Spleen (tissue), 11 donors: ENCODE measurements around the gene MGAT4B. TPM values are rescaled to one million over a fixed set of nuclear protein-coding genes. Genes with fewer than 3 reads are reported as not detected.

Experiments
- DNase-seq: peaks from one replicate; pipeline ENCODE4 v3.0.0-alpha.2; 2020
- H3K27ac ChIP-seq, 8 donors: fragments of 200-600 bp; sonication (generic) in 7 of 8; 1 replicate in 4 of 8; 2 replicates in 4 of 8; pipeline versions ENCODE4 v1.5.0 to v1.8.0; 2016 to 2021; ENCODE audit warnings: inconsistent platforms in 4 of 8, mild to moderate bottlenecking in 4 of 8, moderate library complexity in 1 of 8
- H3K27me3 ChIP-seq, 7 donors: fragments of 200-600 bp; sonication (generic) in 6 of 7; replicated peaks in 1 of 7; 1 replicate in 4 of 7; 2 replicates in 3 of 7; pipeline versions ENCODE4 v1.5.0 to v1.8.0; 2016 to 2021; ENCODE audit warnings: inconsistent platforms in 3 of 7, mild to moderate bottlenecking in 1 of 7
- H3K36me3 ChIP-seq, 6 donors: fragments of 200-600 bp; sonication (generic) in 5 of 6; 1 replicate in 4 of 6; 2 replicates in 2 of 6; pipeline versions ENCODE4 v1.5.0 to v1.8.0; 2016 to 2021; ENCODE audit warnings: inconsistent platforms in 2 of 6
- H3K4me1 ChIP-seq, 6 donors: fragments of 200-600 bp; sonication (generic) in 5 of 6; 1 replicate in 3 of 6; 2 replicates in 3 of 6; pipeline versions ENCODE4 v1.5.0 to v1.8.0; 2016 to 2021; ENCODE audit warnings: inconsistent platforms in 3 of 6
- H3K4me3 ChIP-seq, 8 donors: fragments of 200-600 bp; sonication (generic) in 7 of 8; 1 replicate in 4 of 8; 2 replicates in 4 of 8; pipeline versions ENCODE4 v1.5.0 to v1.8.0; 2016 to 2021; ENCODE audit warnings: inconsistent platforms in 4 of 8, mild to moderate bottlenecking in 4 of 8, moderate library complexity in 2 of 8
- H3K9me3 ChIP-seq, 8 donors: fragments of 200-600 bp; sonication (generic) in 7 of 8; 1 replicate in 4 of 8; 2 replicates in 4 of 8; pipeline versions ENCODE4 v1.5.0 to v1.8.0; 2016 to 2021; ENCODE audit warnings: inconsistent platforms in 4 of 8
- POLR2A ChIP-seq, 3 donors: fragments of 450-650 bp; IDR thresholded peaks; one replicate each; pipeline ENCODE4 v1.5.1; 2017; ENCODE audit warnings: antibody characterized with exemption in 3 of 3, mild to moderate bottlenecking in 1 of 3
- POLR2AphosphoS5 ChIP-seq, 3 donors: sonication (generic); formaldehyde crosslinking; IDR thresholded peaks; one replicate each; pipeline ENCODE4 v1.5.1; 2017; ENCODE audit warnings: antibody characterized with exemption in 3 of 3
- WGBS, 5 donors: extraction: QIAGEN DNeasy Blood & Tissue Kit in 3 of 5; methylation state at CpG; one replicate each; pipeline versions ENCODE4 v1.1.5 to v1.1.7; 2013 to 2018; 5-methylcytosine and 5-hydroxymethylcytosine counted together
- intact Hi-C: fragments of 100-400 bp; cut with DNase I; formaldehyde crosslinking; loops from one replicate; pipeline ENCODE4 v1.15.0; 2023; ENCODE audit warnings: low total_unique reads
- polyA plus RNA-seq, 3 donors: library from polyadenylated mRNA; stranded (reverse); fragments of 200-250 nt; gene quantifications; one replicate each; pipeline ENCODE4 v1.2.1, GENCODE V29; 2013
- total RNA-seq, 7 donors: library from RNA; depleted of rRNA in 3 of 7; stranded (reverse); fragments of >200 nt in 3 of 7; fragmentation: NEBNext Ultra II Directional in 4 of 7; extraction: Animal tissue kit (Norgen Biotek cat#: 25700) in 4 of 7; gene quantifications; one replicate each; pipeline versions ENCODE4 v1.1.0 to v1.2.1, GENCODE V29; 2016 to 2021
- TF ChIP-seq, protein P1 (sequence below), 11 experiments: fragments of 200-600 bp in 7 of 11; fragments of 450-650 bp in 4 of 11; sonication (generic) in 4 of 11; IDR thresholded peaks in 8 of 11; conservative IDR thresholded peaks in 3 of 11; 1 replicate in 7 of 11; 2 replicates in 4 of 11; pipeline versions ENCODE4 v1.4.0 to v1.8.0; 2016 to 2021; ENCODE audit warnings: antibody characterized with exemption in 11 of 11, inconsistent platforms in 4 of 11, mild to moderate bottlenecking in 1 of 11
- donor health status: healthy with polysubstance abuse.
- donor health status: DM: no; HTN: no; CAD: no; lungs with moderate emphysema.
- donor health status: DM: no; HTN: no; CAD: no.
- donor health status: Bipolar disorder and iron deficiency.
- donor health status: healthy.
- donor health status: DM: no; HTN: no; CAD: no.
- donor health status: DM: yes; HTN: yes; CAD: no.

MGAT4B gene
- total and polyA plus RNA-seq, 10 donors: 34.9 to 117 (median 79.2) TPM

DNA sequence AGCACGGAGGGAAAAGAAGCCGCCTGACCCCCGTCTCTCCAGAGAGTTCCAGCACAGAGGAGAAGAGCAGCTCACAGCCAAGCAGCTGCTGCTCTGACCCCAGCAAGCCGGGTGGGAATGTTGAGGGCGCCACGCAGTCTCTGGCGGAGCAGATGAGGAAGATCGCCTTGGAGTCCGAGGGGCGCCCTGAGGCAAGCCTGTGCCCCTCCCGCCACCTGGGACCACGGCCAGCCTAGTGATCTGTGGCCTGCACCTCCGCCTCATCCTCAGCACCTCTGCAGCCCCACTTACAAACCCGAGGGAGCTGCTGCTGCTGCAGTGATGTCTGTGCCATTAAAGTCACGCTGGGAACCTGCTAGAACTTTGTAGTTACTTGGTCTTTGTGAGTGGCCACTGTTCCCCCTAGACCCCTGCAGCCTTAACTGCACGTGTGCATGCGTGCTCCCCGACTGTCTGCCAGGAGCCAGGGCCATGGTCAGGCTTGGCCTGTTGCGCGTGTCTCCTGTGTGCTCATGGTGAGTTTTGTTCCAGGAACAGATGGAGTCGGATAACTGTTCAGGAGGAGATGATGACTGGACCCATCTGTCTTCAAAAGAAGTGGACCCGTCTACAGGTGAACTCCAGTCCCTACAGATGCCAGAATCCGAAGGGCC lies 26.5 kb upstream of the MGAT4B start:
- DNase-seq: no peak
- no peak overlapping the region for H3K27ac ChIP-seq
- peak; percentile 48 to 71 (median 68) for TF ChIP-seq POLR2AphosphoS5 (IDR thresholded peaks at IDR 0.05)
- TF ChIP-seq, protein P1, sequence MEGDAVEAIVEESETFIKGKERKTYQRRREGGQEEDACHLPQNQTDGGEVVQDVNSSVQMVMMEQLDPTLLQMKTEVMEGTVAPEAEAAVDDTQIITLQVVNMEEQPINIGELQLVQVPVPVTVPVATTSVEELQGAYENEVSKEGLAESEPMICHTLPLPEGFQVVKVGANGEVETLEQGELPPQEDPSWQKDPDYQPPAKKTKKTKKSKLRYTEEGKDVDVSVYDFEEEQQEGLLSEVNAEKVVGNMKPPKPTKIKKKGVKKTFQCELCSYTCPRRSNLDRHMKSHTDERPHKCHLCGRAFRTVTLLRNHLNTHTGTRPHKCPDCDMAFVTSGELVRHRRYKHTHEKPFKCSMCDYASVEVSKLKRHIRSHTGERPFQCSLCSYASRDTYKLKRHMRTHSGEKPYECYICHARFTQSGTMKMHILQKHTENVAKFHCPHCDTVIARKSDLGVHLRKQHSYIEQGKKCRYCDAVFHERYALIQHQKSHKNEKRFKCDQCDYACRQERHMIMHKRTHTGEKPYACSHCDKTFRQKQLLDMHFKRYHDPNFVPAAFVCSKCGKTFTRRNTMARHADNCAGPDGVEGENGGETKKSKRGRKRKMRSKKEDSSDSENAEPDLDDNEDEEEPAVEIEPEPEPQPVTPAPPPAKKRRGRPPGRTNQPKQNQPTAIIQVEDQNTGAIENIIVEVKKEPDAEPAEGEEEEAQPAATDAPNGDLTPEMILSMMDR (IDR thresholded peaks at IDR 0.05 in 8 of 11, conservative IDR thresholded peaks at IDR 0.05 in 3 of 11): no peak
- H3K4me3 ChIP-seq: no peak overlapping the region
- H3K36me3 ChIP-seq: peaks cover 15 to 98% (median 90%) of the 10 kb centered on the region in 6 donors
- intact Hi-C loops: no loop called here
- no peaks in the 10 kb centered on the region for H3K9me3 ChIP-seq
- no peaks in the 10 kb centered on the region for H3K27me3 ChIP-seq
- peaks cover 10 to 44% (median 22%) of the 10 kb centered on the region in 6 donors for H3K4me1 ChIP-seq
- 89 to 94% (median 93%) methylated on average over 23 of the region's 23 CpGs for WGBS, 5 donors

DNA sequence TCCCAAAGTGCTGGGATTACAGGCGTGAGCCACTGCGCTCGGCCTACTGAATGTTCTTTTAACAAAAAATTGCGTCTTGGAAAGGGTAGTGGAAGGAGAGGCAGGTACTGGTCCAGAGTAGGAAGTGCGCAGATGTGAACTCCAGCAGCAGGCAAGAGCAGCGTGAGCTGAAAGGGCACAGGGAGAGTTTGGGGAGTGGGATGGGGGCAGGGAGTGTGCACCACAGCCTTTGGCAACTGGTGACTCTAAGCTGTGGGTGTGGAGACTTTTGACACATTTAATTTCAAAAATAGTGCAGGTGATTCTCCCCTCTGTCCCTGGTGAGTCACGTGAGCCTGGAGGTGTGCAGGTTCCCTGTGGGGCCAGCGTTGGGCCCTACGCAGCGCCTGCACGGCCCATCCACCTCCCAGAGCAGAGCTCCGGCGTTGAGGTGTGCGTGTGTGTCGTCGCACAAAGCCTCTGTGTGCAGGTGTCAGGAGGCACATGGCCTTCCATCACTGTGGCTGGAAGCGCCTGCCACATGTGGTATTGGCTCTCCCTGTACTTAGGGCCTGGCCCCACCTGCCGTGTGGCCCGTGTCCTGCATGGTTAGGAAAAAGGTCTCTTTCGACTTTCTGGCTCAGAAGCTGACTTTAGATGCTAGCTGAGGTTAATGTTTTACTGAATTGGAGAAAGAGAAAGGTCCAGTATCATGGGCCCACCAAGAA lies 25.5 kb upstream of the MGAT4B start:
- Histone ChIP-seq H3K4me3 (no peak overlapping the region), H3K4me1 (peaks cover 10 to 44% (median 24%) of the 10 kb centered on the region in 6 donors), H3K27ac (no peak overlapping the region), H3K9me3 (no peaks in the 10 kb centered on the region), H3K27me3 (no peaks in the 10 kb centered on the region), H3K36me3 (peaks cover 15 to 98% (median 89%) of the 10 kb centered on the region in 6 donors)
- 94 to 97% (median 95%) methylated on average over 16 to 20 of the region's 20 CpGs for WGBS, 5 donors
- DNase-seq: no peak
- TF ChIP-seq, protein P1 (IDR thresholded peaks at IDR 0.05 in 8 of 11, conservative IDR thresholded peaks at IDR 0.05 in 3 of 11): no peak
- TF ChIP-seq POLR2A (IDR thresholded peaks at IDR 0.05): no peak
- TF ChIP-seq POLR2AphosphoS5 (IDR thresholded peaks at IDR 0.05): peak; percentile 43 to 77 (median 54)
- intact Hi-C loops: no loop called here

DNA sequence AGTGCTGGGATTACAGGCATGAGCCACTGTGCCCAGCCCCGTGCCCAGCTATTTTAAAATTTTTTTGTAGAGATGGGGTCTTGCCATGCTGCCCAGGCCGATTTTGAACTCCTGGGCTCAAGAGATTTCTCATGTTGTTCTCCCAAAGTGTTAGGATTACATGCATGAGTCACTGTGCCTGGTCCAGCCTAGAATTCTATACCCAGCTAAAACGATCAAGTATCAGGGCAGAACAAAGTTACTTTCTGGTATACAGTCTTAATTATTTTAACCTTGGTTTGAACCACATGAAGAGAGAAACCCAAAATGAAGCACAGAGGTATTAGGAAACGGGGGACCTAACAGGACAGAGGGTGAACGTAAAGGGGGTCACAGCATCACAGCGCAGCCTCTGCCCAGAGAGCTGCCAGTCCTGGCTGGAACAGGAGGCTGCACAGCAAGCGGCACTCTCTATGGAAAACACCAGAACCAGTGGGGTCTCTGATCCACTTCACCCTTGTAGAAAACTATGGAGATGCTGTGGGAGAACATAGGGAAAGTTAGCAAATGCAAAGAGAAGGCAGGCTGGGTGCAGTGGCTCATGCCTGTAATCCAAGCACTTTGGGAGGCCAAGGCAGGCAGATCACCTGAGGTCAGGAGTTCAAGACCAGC lies 24.3 kb upstream of the MGAT4B start:
- DNase-seq: no peak
- TF ChIP-seq, protein P1 (IDR thresholded peaks at IDR 0.05 in 8 of 11, conservative IDR thresholded peaks at IDR 0.05 in 3 of 11): no peak
- peak in 2 of 3 donors; percentile 35 to 36 for TF ChIP-seq POLR2AphosphoS5 (IDR thresholded peaks at IDR 0.05)
- H3K4me1 ChIP-seq: peaks cover under 1 to 44% (median 17%) of the 10 kb centered on the region in 6 donors
- H3K36me3 ChIP-seq: peaks cover 15 to 98% (median 89%) of the 10 kb centered on the region in 6 donors
- intact Hi-C loops: no loop called here
- H3K27ac ChIP-seq: no peak overlapping the region
- no peaks in the 10 kb centered on the region for H3K9me3 ChIP-seq
- WGBS, 5 donors: 93 to 100% (median 96%) methylated on average over 7 of the region's 7 CpGs
- H3K4me3 ChIP-seq: no peak overlapping the region
- H3K27me3 ChIP-seq: no peaks in the 10 kb centered on the region
